Pulmonary artery endothelial cell (primary cell): ENCODE measurements around the gene NYAP2. TPM values are rescaled to one million over a fixed set of nuclear protein-coding genes. Genes with fewer than 3 reads are reported as not detected.

ENCODE experiments used
- DNase-seq: peaks from one replicate; pipeline ENCODE4 v3.0.0-alpha.2; 2011; ENCODE audit warnings: low read depth, low spot score
- total RNA-seq: library from RNA; depleted of rRNA; stranded (reverse); fragments of >200 nt; gene quantifications from 2 replicates; pipeline ENCODE4 v1.2.3, GENCODE V29; 2014

NYAP2 gene
- not detected in 2 replicates for total RNA-seq

- DNase-seq, result no peak
Measured at GRCh38 chr2:225399504-225399903, at the start of gene NYAP2. NYAP2 (plus strand) TSS chr2:225399710; CDS start chr2:225408881, 9,171 bp downstream.

- no peak for DNase-seq
Measured at GRCh38 chr2:225353579-225354085, 45.9 kb upstream of the NYAP2 start.

DNA sequence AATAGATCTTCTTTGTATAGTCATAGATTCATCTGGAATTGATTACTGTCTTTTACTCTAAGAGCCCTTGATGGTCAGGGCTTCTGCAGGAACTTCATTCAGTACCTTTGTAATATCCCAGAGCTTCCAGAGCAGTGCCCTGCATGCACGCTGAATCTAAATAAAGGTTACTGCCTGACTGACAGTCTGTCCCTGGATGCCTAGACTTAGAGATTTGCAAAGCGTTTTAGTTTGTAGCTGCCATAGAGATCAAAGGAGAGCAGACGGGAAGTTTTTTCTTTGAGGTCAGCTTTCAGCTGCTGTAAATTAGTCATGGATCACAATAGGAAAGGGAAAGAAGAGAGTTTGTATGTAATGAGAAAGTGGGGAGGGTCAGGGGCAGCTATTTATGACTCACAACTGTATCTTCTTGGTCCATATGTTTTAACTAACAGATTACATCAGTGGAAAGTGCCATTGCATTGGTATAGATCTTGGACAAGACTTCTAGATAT is 45.2 kb upstream of the NYAP2 start:
- DNase-seq, result no peak

- no peak for DNase-seq
Measured at GRCh38 chr2:225355788-225356187, 43.7 kb upstream of the NYAP2 start.

DNA sequence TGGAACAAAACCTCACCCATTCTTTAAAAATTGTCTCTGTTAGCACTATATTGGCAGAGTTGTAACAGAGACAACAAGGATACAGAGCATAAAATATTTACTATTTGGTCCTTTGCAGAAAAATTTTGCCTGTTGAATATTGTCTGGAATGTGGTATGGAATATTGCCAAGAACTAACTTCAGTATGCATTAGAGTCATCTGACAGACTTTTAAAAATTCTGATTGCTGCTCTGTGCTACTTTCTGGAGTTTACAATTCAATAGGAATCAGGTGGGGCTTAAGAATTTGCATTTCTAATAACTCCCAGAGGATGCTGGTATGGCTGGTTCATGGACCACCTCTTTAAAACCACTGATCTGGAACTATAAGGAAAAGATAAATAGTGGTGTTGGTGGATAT is 32.8 kb upstream of the NYAP2 start:
- DNase-seq, result no peak

GRCh38 chr2:225367482-225367881 is 32.0 kb upstream of the NYAP2 start:
- DNase-seq, result no peak

- no peak for DNase-seq
Measured at GRCh38 chr2:225378984-225379383, 20.5 kb upstream of the NYAP2 start.

- DNase-seq, result no peak
Measured at GRCh38 chr2:225379856-225380255, 19.7 kb upstream of the NYAP2 start.

GRCh38 chr2:225381609-225382008 is 17.9 kb upstream of the NYAP2 start:
- no peak for DNase-seq

DNA sequence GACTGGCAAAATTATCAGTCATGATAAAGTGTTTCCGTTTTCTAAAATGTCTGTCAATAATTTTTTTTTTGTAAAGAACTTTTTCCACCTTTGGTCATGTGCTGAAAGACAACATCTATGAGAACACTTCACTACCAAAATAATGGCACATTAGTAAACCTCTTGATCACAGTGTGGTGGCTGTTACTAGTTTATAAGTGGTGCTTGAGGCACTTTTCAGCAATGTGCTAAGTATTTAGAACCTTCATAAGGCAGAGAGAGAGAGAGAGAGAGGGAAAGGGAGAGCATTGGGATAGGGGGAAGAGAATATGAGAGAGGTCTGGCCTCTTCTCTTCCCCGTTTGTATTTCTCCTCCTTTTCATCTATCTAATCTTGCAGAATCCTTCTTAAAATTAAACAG is 1.1 kb upstream of the NYAP2 start:
- DNase-seq, result no peak

- DNase-seq, result no peak
Measured at GRCh38 chr2:225400060-225400511, 576 bp downstream of the NYAP2 start.

GRCh38 chr2:225400546-225401400 is 1.3 kb downstream of the NYAP2 start:
- no peak for DNase-seq

DNA sequence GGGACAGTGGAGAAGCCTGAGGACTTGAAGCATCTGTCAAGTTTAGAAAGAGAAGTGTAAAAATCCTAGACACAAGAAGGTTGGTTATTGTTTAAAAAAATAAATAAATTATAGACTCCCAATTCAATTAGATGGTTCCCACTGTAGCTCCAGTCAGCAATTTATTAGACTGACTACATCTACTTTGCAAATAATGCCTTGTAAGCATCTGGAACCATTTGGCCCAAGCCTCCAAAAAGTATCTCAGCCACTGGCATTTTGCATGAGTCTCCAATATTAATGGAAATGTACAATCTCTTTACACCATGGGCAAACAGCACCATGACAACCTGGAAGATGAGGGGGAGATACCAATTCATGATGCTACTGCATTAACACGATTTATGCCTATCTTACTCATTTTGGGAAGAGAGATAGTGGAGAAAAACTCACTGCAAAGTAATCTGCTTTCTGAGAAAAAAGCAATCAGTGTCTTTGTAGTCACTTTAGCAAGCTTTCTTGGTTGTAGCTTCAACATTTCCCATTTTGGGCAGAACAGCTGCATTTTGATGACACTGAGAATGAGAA is 2.8 kb downstream of the NYAP2 start:
- no peak for DNase-seq

DNA sequence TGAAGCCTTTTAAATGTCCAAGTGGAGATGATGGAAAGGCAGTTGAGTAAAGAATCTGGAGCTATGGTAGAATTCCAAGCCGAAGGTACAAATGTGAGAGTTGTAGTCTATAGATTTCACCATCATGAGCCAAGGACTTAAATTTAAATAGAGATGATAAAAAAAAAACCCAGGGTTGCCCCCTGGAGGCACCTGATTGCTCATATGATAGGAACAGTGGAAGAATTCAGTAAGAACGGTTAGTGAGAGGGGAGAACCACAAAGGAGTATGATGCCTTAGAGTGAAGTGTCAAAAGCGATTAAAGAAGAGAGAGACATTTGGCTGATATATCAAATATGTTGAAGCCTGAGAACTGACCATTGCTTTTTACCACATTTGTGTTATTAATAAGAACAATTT is 11.9 kb downstream of the NYAP2 start:
- no peak for DNase-seq

- DNase-seq, result no peak
Measured at GRCh38 chr2:225413786-225414185, 14.3 kb downstream of the NYAP2 start.

GRCh38 chr2:225414902-225415301 is 15.4 kb downstream of the NYAP2 start:
- DNase-seq, result no peak

GRCh38 chr2:225415341-225415740 is 15.8 kb downstream of the NYAP2 start:
- DNase-seq, result no peak

GRCh38 chr2:225415792-225416191 is 16.3 kb downstream of the NYAP2 start:
- DNase-seq, result no peak

- DNase-seq, result no peak
Measured at GRCh38 chr2:225416616-225417367, 17.3 kb downstream of the NYAP2 start.

DNA sequence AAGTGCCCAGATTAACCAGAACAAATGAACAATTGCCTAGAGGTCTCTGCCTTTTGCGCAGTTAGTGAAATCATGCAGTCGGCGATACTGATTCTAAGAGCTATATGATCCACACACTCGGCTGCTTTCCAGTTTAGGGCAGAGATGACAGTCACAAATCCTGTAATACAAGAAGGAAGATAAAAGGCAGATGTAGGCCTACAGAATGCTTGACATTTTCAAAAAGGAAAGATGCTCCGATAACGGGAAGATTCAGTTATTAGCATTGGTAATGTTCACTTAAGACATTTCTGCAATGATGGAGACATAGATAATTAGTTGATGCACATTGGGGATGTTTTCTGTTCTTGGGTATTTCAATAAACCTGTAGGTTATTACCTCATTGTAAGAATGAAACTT is 19.5 kb downstream of the NYAP2 start:
- DNase-seq, result no peak

GRCh38 chr2:225422145-225422544 is 22.6 kb downstream of the NYAP2 start:
- no peak for DNase-seq

DNA sequence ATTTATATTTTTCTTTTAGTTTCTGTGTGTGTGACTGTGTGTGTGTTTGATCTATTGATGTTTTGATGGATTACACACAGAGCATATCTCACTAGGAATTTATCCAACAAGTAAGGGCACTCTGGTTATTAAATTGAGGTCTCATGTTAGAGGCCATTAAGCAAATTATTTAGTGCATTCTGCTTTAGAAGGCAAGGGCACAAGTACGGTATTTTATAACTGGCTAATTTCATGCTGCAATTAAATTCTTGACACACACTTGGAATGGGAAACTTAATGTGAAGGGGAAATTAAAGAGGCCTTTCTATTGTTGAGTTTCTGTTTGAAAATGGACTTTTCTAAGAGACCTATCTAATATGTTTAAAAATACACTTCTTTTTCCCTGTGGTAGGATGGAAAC is 25.8 kb downstream of the NYAP2 start:
- no peak for DNase-seq
